Measurements from ENCODE around the gene NRG2.

- no peak for TF ChIP-seq POLR2AphosphoS5 (IDR thresholded peaks at IDR 0.05; ENCODE audit: low read depth)
- TF ChIP-seq CTCF (IDR thresholded peaks at IDR 0.05; ENCODE audit: insufficient read depth, low read length) = no peak
- TF ChIP-seq REST (IDR thresholded peaks at IDR 0.05; ENCODE audit: insufficient replicate concordance, low read depth) = no peak
- no peak for TF ChIP-seq SPI1 (IDR thresholded peaks at IDR 0.05; ENCODE audit: borderline replicate concordance, low read depth)
- no peak for TF ChIP-seq GABPA (IDR thresholded peaks at IDR 0.05; ENCODE audit: low read depth)
Measured at GRCh38 chr5:139820130-139820529, 223.0 kb downstream of the NRG2 start.

All from HL-60 (cell line).